GM19372 (cell line): ENCODE results near the gene PRELP.
"Not testable (repeated sequence)": the region's sequence is repeated elsewhere in the genome, so short reads cannot be mapped to it uniquely, and the experiment has no call there.

Experiments used
- ATAC-seq: cut with Tn5 transposase; IDR thresholded peaks from one replicate; pipeline ENCODE4 v1.9.1; 2021; ENCODE audit warnings: mild to moderate bottlenecking, low read depth, moderate library complexity; ENCODE audit not compliant: unreplicated experiment

The PRELP gene

GRCh38 chr1:203504400-203505250, 29.0 kb downstream of the PRELP start:
- ATAC-seq = no peak

- ATAC-seq = no peak
These were observed 30.1 kb downstream of the PRELP start for GRCh38 chr1:203505526-203506204.

- ATAC-seq = no peak
These were observed 31.4 kb downstream of the PRELP start for GRCh38 chr1:203506858-203507626.

GRCh38 chr1:203507759-203508158, 32.2 kb downstream of the PRELP start:
- no peak for ATAC-seq

GRCh38 chr1:203508463-203509073, 33.0 kb downstream of the PRELP start:
- ATAC-seq = no peak

GRCh38 chr1:203509135-203509534, 33.5 kb downstream of the PRELP start:
- no peak for ATAC-seq

- no peak for ATAC-seq
These were observed 35.9 kb downstream of the PRELP start for GRCh38 chr1:203511513-203511912.

- no peak for ATAC-seq
These were observed 36.3 kb downstream of the PRELP start for GRCh38 chr1:203511930-203512329.

GRCh38 chr1:203512517-203512847, 36.9 kb downstream of the PRELP start:
- no peak for ATAC-seq

- ATAC-seq = no peak
These were observed 37.4 kb downstream of the PRELP start for GRCh38 chr1:203512848-203513584.

- ATAC-seq = no peak
These were observed 38.0 kb downstream of the PRELP start for GRCh38 chr1:203513585-203514031.

GRCh38 chr1:203516184-203516583, 40.6 kb downstream of the PRELP start:
- ATAC-seq = no peak

GRCh38 chr1:203516906-203517305, 41.3 kb downstream of the PRELP start:
- ATAC-seq = no peak

GRCh38 chr1:203517426-203518110, 42.0 kb downstream of the PRELP start:
- ATAC-seq = no peak

- ATAC-seq = not testable (repeated sequence)
These were observed 42.5 kb downstream of the PRELP start for GRCh38 chr1:203518139-203518538.

- ATAC-seq = no peak
These were observed 42.9 kb downstream of the PRELP start for GRCh38 chr1:203518541-203518940.

GRCh38 chr1:203519053-203519840, 43.6 kb downstream of the PRELP start:
- ATAC-seq = no peak

GRCh38 chr1:203519896-203520295, 44.3 kb downstream of the PRELP start:
- no peak for ATAC-seq

GRCh38 chr1:203520315-203520714, 44.7 kb downstream of the PRELP start:
- ATAC-seq = no peak
